ENCODE data around the gene KRT3.

Gene KRT3

DNA sequence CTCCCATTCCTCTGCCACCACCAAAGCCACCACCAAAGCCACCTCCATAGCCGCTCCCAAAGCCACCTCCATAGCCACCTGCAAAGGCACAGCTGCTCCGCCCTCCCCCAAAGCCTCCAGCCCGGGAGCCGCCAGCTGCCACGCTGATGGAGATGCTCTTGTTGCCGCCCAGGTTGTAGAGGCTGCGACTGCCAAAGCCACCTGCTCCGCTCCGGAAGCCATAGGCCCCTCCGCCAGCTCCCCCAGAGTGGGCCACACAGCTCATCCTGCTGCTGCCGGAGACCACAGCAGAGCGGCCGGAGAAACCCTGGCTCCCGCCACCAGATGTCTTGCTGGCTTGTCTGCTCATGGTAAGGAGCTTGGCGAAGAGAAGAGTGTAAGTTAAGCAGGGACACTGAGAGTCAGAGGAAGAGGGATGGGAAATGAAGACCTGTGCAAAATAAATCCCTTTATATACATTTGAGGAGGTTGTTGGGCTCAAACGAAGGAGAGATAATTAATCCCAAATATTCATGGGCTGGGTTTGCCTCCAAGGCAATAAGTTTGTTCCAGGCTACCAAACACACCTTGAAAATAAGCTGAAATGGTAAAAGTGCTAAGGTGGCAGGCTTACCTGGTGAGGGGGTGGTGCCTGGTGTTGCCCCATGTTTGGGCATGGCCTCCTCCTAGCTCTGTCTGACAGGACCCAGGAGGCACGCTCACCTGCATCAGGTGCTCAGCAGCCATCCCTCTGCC, at the start of gene KRT3:
Gene KRT3 (minus strand): TSS at position 424 of the 735 bp plus-strand sequence. CDS start 75 bp downstream, at position 349.
- no peak for DNase-seq

DNA sequence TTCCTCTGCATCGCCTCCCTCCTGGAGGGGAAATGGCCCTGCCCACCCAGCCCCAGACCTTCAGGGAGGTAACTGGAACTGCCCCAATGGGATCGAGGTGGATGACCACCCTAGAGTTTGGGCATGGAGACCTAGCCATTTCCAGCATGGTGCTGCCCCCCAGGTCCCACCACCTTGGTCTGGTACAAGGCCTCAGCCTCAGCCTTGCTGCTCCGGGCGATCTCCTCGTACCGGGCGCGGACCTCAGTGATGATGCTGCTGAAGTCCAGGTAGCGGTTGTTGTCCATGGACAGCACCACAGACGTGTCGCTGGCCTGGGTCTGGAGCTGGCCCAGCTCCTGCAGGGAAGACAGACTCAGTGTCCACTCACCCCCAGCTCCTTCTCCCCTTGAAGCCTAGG, 48.5 kb upstream of the KRT3 start:
- DNase-seq, result no peak

DNA sequence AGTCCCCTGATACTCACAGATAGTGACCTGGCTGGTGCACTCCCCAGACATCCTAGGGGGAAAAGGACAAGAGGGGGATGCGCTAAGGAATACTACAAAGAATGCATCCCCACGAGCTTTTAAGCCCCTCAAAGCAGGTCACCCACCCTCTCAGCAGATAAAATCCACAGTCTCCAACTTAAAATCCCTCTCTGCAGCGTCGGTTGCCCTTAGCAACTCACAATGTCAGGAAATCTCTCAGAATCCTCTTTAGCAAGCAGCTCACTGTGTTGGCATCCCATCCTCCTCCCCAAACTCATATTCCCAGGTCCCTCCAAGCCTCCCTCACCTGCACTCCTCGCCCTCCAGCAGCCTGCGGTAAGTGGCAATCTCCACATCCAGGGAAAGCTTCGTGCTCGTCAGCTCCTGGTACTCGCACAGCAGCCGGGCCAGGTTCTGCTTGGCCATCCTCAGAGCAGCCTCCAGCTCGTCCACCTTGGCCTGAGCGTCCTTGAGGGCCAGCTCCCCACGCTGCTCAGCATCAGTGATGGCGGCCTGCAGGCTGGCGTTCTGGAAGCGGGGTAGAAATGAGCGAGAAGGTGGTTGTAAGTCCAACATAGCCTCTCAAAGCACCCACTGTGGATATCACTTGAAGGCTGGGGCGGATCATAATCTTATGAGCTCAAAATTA, 43.7 kb upstream of the KRT3 start:
- DNase-seq, result no peak

DNA sequence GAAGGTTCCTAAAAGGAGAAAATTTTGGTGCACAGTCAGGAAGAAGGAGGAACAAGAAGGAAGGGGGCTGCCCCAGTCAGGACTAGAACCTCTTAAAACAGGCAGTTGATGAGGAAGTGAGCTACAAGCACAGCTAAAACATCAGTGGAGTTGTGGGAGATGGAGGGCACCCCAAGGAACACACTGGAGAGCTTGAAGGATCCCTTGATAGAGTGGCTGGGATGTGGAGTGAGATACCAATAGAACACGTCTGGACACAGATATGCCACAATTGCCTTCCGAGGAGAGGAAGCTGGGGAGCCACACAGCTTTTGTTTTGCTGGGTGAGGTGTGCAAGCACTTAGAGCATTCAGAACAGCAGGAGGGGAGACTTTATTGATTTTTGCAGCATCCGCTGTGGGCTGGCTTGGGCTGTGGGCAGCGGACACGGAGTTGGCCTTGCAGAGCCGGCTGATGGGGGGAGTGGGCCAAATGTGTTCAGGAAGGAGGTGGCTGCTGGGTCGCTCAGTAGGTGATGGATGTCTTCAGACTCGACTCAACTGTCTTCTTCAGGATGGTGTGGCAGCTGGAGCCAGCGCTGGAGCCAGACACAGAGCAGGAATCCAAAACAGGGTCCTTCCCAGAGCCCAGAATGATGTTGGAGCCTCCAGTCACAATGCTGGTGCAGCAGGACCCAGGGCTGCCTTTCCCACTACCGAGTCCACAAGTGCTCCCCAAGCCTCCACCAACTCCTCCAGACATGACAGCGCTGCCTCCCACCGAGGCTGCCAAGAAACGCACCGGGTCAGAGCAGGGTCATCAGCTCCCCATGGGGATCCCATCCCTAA, 42.9 kb upstream of the KRT3 start:
- DNase-seq, result no peak

DNA sequence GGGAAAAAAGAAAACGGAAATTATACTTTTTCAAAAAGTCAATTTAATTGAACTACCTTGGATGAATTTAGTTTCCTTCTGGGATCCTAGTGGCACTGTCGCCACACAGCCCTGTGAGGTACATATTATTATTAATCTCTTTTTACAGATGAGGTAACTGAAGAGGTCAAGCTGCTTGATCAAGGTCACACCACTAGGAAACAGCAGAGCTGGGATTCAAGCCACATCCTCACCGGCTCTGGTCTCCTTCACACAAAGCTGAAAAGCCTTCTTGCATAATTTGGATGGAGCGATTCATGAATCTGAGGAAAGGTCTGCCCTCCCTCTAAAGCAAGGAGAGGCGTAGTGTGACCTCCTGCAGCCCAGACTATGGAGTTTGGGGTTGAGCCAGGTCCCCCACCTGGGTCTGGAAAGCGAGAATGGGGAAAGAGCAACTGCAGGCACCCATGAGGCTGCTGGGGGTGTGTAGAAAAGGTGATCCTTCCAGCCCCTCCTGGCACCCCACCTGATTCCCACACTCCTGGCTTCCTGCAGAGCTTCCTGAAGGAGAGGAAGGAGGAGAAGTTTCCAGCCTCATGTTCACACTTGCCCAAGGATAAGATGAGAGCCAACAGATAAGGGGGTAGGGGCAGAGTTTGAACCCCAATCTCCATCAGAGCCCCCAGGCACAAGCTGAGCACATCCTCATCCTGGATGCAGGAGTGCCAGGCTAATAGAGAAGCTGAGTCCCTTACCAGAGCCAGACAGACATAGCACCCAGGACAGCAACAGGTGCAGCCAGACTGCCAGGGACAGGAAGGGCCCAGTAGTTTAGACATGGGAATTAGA, 42.1 kb upstream of the KRT3 start:
- no peak for DNase-seq

DNA sequence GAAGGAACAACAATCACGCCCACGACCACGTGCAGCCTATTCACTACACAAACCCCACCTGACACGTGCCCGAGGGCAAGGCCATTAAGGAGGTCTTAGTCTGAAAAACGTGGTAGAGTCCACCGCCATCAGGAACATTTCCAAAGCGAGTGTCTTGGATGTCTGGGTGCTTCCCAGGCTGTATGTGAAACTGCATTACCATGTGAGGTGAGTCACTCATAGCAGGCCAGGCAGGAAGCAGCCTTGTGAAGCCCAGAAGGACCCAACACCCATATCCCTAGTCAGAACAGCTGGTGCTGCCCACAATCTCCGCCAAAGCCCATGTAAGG, 41.5 kb upstream of the KRT3 start:
- DNase-seq, result no peak

DNA sequence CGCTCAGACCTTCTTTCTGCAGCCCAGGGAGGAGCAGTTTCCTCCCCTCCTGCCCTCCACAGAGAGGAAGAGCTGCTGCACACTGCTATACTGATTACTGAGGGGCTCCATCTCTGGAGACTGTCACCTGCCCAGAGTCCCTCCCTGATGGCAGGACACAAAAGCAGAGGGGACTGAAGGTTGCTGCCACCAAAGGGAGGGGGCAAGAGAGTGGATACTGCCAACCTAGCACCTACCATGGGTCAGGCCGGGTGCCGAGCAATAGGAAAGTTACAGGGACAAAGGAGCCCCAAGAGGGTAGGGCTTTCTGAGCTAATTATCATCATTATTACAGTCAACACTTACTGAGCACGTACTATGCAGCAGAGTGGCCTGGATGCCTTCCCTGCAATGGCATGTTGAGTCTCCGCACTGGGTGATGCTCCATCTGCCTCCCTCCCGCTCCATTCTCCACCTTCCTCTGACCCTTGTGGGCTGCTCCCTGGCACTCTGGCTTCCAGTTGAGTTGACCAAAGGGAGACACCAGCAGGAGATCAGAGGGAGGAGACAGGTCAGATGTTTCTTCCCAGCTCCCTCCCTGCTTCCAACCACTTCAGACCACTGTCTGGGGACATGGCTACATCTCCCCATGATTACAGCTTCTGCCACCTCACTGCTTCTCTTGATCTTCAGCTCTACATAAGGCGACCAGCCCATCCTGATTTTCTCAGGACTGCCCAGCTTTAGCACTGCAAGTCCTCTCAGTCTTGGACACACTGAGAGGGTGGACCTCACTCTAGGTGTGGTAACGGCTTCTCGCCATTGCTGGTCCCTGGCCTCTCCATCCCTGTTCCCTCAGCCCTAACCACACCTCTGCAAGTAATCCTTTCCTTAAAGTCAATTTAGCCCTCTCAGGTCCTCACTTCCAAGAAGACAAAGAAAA, 40.8 kb upstream of the KRT3 start:
- no peak for DNase-seq

DNA sequence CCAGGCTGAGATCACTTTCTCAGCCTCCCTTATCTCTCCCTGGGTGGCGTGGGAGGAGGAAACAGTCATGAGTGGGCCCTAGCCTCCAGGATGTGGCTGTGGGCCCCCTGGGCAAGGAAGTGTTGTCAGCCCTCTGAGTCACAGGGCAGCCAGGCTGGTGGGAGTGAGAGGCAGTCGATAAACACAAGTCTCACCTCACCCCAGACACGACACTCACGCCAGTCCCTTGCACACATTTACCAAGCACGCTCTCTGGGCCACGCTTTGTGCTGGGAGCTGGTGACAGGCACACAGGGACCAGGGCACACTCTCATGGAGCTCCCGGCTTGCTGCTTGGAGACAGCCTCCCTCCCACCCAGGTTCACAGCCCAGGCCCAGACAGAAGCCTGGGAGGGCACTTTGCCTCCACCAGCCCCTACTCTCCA, 40.1 kb upstream of the KRT3 start:
- DNase-seq, result no peak

DNA sequence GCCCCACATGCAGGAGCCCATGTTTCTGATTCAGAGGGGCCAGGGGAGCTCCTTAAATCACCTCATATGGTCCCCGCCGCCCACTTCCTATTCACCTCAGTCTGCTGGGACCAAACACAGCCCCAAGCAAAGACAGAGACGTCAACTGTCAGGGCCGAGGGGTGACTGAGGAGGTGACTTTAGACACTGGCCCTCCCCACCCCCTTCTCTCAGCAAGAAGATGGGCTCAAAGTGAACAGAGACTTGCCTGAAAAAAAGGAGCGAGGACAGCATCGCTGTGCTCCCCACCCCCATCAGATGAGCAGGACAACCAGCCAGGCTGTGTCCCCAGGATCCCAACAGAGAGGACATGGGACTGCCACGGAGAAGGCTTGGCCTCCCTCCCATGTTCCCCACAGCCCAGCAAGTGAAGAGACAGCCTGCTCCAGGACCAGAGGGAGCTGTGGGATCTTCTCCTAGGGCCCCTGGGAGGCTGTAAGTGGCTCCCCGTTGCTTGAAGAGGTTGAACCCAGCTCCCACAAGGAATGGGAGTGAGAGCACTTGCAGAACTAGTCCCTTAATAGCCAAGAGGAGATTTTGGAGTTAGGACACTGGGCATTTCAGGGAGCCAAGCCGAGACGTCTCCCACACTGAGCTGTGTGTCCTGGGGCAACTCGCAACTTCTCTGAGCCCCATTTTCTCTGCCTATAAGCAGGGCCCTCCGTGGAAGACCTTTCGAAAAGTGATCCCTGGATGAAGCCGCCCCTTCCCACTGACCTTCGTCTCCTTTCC, 39.5 kb upstream of the KRT3 start:
- DNase-seq, result no peak

DNA sequence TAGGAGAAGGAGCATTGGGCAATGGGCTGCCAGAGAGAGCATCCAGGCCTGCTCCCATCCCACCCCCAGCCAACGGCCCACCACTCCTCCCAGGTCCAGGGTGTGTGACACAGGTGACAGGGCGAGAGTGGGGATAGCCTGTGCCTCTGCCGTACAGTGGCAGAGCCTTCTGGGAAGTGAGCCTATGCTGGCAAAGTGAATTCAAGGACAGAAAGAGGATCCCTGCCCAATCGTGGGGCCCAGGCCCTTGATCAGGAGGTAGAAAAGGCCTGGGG, 38.7 kb upstream of the KRT3 start:
- no peak for DNase-seq

DNA sequence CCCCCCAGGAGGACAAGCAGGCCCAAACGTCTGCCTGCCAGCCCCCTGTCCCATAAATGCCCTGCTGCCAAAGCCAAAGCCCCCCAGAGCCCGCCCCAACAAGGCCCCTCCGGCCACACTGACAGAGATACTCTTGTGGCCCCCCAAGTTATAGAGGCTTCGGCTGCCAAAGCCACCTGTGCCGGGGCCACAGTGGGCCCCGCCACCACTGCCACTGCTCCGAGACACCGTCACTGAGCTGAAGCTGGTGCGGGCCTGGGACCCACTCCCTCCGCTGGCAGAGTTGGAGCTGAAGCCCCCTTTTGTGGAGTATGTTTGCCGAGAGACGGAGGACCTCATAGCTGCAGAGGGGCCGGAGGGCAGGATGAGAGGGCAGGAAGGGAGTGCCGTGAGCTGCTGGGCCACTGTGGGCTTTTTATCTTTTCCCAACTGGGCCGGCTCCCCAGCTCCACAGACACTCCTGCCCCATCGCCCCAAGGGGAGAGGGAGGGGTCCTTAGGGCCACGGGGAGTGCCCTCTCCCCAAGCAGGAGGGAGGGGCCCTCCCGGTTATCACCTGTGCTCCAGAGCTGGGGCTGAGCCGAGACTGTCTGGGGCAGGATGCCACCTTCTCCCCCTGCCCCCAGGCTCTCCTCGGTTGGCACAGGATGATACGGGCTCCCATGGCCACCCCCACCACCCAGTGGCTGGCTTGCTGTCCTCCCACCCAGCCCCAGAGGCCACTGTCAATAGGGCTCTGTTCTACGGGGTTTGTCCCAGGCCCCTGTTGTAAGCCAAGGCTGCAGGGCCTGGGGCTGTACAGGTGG, 38.2 kb upstream of the KRT3 start, which contains the start of gene KRT79:
Gene KRT79 (minus strand): TSS at position 390 of the 805 bp plus-strand sequence. CDS start 51 bp downstream, at position 339.
- DNase-seq, result no peak

DNA sequence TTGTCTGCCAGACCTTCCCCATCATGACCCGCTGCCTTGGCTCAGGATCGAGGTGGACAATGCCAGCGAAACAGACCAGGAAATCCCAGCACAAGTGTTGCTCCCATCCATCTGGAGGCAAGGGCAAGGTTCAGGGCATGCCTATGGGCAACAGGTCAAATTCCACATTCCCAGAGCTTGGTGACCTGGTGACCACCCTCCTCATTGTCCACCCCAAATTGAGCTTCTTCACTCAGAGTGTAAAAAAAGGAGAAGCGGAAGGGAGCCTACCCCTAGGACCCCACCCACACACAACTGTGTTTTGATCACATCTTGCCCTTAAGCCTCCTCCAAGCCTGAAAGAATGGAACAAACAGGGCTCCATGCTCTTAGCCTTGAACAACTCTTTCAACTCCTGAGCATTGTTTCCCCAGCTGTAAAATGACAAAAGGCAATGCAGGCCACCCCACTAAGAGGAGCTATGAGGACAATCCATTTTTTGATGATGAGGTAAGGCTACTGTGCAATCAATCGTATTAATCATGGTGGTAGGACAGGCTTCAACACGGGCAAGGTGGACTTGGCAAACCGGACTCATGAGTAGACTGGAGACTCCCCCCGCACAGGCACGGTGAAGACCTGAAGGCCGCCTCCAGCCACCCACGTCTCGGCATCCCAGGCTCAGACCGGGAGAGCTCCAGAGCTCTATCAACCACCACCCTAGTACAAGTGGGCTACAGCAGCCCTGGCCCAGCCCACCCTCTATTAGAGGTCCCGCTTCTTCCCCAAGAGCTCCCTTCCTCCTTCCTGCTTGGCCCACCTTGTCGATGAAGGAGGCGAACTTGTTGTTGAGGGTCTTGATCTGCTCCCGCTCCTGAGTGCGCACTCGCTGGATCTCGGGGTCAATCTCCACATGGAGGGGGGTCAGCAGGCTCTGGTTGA, 37.3 kb upstream of the KRT3 start:
- no peak for DNase-seq

DNA sequence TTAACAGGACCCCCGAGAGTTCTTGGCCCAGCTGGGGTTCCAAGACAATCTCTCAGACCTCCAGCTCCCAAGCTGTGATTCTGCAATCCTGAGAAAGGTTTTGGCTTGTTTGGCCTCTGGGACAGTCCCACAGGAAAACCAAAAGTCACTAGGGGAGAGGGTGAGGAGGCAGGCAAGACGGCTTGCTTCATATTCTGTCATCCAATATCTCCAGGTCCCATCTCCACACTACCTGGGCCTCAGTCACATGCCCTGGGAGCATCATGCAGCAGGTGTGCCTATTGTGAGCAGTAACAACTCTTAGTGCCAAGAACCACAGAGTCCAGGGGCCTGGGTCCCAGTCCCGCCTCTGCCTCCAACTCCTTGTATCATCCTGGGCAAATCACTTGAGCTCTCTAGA, 36.5 kb upstream of the KRT3 start:
- no peak for DNase-seq

DNA sequence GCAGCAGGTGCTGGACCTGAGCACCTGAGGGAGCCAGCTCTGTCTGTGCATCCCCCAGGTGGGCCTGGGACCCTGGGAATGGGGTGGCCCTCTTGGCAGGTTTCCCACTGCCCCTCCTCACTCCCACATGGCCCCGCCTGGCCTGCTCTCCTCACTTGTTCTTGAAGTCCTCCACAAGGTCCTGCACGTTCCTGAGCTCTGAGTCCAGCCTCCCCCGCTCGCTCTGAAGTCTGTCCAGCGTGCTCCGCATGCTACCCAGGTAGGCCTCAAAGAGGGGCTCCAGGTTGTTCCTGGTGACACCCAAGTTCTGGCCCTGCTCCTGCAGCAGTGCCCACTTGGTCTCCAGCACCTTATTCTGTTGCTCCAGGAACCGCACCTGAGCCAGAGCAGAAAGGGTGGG, 35.3 kb upstream of the KRT3 start:
- no peak for DNase-seq

DNA sequence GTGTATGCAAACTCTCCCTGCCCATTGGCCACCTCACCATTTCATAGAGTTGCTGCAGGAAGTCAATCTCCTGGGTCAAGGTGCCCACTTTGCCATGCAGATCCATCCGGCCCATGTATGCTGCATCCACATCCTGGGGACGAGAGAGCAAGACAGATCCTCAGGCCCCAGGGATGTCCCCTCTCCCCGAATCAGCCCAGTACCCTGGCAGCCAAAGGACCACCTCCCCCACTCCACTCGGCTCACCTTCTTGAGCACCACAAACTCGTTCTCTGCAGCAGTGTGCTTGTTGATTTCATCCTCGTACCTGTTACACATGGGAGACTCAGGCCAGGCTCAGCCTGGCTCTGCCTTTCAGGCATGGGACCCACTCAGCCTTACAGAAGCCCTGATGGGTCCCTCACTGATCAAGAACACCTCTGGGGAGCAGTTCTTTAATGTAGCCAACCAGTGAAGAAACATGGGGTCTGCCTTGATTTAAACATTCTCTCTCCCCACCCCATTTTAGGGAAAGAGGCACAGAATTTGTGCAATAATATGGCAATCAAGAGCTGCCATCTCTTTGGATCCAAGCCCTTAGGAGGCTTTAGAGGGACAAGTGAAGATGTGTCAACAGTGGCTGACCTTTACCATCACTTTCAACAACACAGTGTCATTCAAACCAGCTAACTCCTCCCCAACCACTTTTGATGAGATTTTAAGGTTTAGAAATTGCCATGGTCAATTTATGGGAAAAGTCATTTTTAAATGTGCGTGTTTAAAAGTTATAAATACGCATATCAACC, 34.3 kb upstream of the KRT3 start:
- no peak for DNase-seq

DNA sequence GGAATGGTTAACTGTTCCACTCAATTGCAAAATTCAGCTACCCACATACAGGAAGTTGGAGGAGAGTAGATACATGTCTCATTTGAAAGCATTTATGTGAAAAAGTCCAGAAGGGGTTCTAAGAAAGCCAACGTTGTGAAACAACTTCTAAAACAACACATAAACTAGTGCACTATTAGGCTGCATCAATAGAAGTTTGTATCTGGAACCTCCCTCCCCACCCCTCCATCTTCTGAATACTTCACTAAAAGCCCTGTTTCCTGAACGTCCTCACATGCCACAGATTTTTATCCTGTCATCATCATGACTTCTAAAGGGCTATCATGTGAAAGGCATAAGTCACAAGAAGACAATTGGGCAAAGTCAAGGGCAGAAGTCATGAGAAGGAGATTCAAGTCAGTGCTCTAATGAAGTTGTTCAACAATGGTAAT, 32.7 kb upstream of the KRT3 start:
- DNase-seq, result no peak

DNA sequence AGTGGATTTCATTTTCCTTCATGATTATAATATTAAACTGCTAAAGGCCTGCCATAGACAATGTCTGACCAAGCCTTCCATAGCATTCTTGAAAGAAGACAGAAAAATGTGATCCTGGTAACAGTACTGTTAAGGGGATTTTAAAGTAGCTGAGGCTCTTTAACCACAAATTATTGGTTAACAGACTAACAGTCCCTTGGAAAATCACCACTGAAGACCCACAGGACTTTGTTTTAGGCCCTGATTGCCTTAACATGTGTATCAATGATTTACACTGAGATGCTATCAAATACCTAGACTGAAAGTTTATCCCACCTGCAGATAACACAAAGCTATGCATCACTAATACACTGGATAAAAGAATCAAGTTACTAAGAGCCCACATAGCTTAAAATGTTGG, 32.2 kb upstream of the KRT3 start:
- no peak for DNase-seq

DNA sequence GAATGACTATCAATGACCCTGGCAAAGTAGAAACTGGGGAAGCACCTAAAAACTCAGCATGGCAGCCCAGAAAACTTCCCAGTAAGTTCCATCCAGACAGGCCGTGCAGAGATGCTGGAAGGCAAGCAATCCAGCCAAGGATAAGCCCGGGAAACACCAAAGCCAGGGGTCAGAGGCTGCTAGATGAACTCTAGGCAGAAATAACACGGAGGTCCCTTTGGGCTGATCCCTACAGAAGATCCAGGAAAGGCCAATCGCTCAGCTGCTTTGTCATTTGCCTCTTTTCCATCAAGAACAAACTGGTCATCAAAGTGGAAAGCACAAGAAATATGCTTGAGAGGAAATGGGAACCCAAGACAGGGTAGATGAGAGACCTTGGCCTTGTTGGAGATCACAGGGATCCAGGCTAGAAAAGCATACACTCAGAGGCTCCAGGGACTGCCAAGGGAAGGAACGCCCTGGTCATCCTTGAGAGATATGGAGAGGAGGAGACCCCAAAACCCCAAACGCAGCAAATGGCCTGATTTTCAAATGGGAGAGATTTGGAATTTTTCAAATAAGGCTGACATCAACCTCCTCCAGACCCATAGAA, 31.7 kb upstream of the KRT3 start:
- no peak for DNase-seq

Measured in NCI-H526 (cell line).